ENCODE results near the gene NKX1-1.

The NKX1-1 gene

GRCh38 chr4:1403591-1404572 is 2.4 kb downstream of the NKX1-1 start:
- Histone ChIP-seq H3K9me3 (ENCODE audit: control insufficient read depth in 2 of 2, low read length in 2 of 2) (no peaks in the 10 kb centered on the region), H3K27me3 (ENCODE audit: control insufficient read depth in 2 of 2, insufficient read depth in 2 of 2, low read length in 2 of 2) (peaks cover 17 to 25% of the 10 kb centered on the region in 2 donors), H3K4me1 (ENCODE audit: control insufficient read depth in 2 of 2, insufficient read depth in 2 of 2, low read length in 2 of 2) (no peaks in the 10 kb centered on the region), H3K9ac (ENCODE audit: low read depth in 1 of 2, low read length in 2 of 2) (no peak overlapping the region), H3K4me3 (ENCODE audit: low read length in 2 of 2) (no peak overlapping the region), H3K27ac (ENCODE audit: low read depth in 2 of 2, low read length in 2 of 2) (no peak overlapping the region), H3K36me3 (ENCODE audit: control insufficient read depth in 2 of 2, insufficient read depth in 2 of 2, low read length in 2 of 2) (no peaks in the 10 kb centered on the region)

GRCh38 chr4:1403177-1403583 is 3.1 kb downstream of the NKX1-1 start:
- Histone ChIP-seq H3K4me3 (ENCODE audit: low read length in 2 of 2) (no peak overlapping the region), H3K9ac (ENCODE audit: low read depth in 1 of 2, low read length in 2 of 2) (no peak overlapping the region), H3K27me3 (ENCODE audit: control insufficient read depth in 2 of 2, insufficient read depth in 2 of 2, low read length in 2 of 2) (peaks cover 15 to 18% of the 10 kb centered on the region in 2 donors), H3K27ac (ENCODE audit: low read depth in 2 of 2, low read length in 2 of 2) (no peak overlapping the region), H3K4me1 (ENCODE audit: control insufficient read depth in 2 of 2, insufficient read depth in 2 of 2, low read length in 2 of 2) (no peaks in the 10 kb centered on the region), H3K9me3 (ENCODE audit: control insufficient read depth in 2 of 2, low read length in 2 of 2) (no peaks in the 10 kb centered on the region), H3K36me3 (ENCODE audit: control insufficient read depth in 2 of 2, insufficient read depth in 2 of 2, low read length in 2 of 2) (no peaks in the 10 kb centered on the region)

GRCh38 chr4:1402516-1403091 is 3.6 kb downstream of the NKX1-1 start:
- peaks cover 15 to 16% of the 10 kb centered on the region in 2 donors for H3K27me3 ChIP-seq (ENCODE audit: control insufficient read depth in 2 of 2, insufficient read depth in 2 of 2, low read length in 2 of 2)
- no peaks in the 10 kb centered on the region for H3K36me3 ChIP-seq (ENCODE audit: control insufficient read depth in 2 of 2, insufficient read depth in 2 of 2, low read length in 2 of 2)
- H3K27ac ChIP-seq (ENCODE audit: low read depth in 2 of 2, low read length in 2 of 2), result no peak overlapping the region
- no peaks in the 10 kb centered on the region for H3K9me3 ChIP-seq (ENCODE audit: control insufficient read depth in 2 of 2, low read length in 2 of 2)
- H3K4me3 ChIP-seq (ENCODE audit: low read length in 2 of 2), result no peak overlapping the region
- H3K9ac ChIP-seq (ENCODE audit: low read depth in 1 of 2, low read length in 2 of 2), result no peak overlapping the region
- no peaks in the 10 kb centered on the region for H3K4me1 ChIP-seq (ENCODE audit: control insufficient read depth in 2 of 2, insufficient read depth in 2 of 2, low read length in 2 of 2)

- peaks cover 0 to 3% of the 10 kb centered on the region in 2 donors for H3K9me3 ChIP-seq (ENCODE audit: control insufficient read depth in 2 of 2, low read length in 2 of 2)
- no peak overlapping the region for H3K27ac ChIP-seq (ENCODE audit: low read depth in 2 of 2, low read length in 2 of 2)
- H3K4me1 ChIP-seq (ENCODE audit: control insufficient read depth in 2 of 2, insufficient read depth in 2 of 2, low read length in 2 of 2), result no peaks in the 10 kb centered on the region
- peaks cover 13 to 16% of the 10 kb centered on the region in 2 donors for H3K27me3 ChIP-seq (ENCODE audit: control insufficient read depth in 2 of 2, insufficient read depth in 2 of 2, low read length in 2 of 2)
- no peak overlapping the region for H3K4me3 ChIP-seq (ENCODE audit: low read length in 2 of 2)
- no peak overlapping the region for H3K9ac ChIP-seq (ENCODE audit: low read depth in 1 of 2, low read length in 2 of 2)
- H3K36me3 ChIP-seq (ENCODE audit: control insufficient read depth in 2 of 2, insufficient read depth in 2 of 2, low read length in 2 of 2), result no peaks in the 10 kb centered on the region
Observed at GRCh38 chr4:1402021-1402515, 4.2 kb downstream of the NKX1-1 start.

- no peaks in the 10 kb centered on the region for H3K36me3 ChIP-seq (ENCODE audit: control insufficient read depth in 2 of 2, insufficient read depth in 2 of 2, low read length in 2 of 2)
- H3K27me3 ChIP-seq (ENCODE audit: control insufficient read depth in 2 of 2, insufficient read depth in 2 of 2, low read length in 2 of 2), result peaks cover 13 to 16% of the 10 kb centered on the region in 2 donors
- peaks cover 0 to 3% of the 10 kb centered on the region in 2 donors for H3K9me3 ChIP-seq (ENCODE audit: control insufficient read depth in 2 of 2, low read length in 2 of 2)
- H3K27ac ChIP-seq (ENCODE audit: low read depth in 2 of 2, low read length in 2 of 2), result no peak overlapping the region
- no peaks in the 10 kb centered on the region for H3K4me1 ChIP-seq (ENCODE audit: control insufficient read depth in 2 of 2, insufficient read depth in 2 of 2, low read length in 2 of 2)
- H3K9ac ChIP-seq (ENCODE audit: low read depth in 1 of 2, low read length in 2 of 2), result no peak overlapping the region
- no peak overlapping the region for H3K4me3 ChIP-seq (ENCODE audit: low read length in 2 of 2)
Observed at GRCh38 chr4:1401409-1402020, 4.7 kb downstream of the NKX1-1 start.

- H3K4me1 ChIP-seq (ENCODE audit: control insufficient read depth in 2 of 2, insufficient read depth in 2 of 2, low read length in 2 of 2), result no peaks in the 10 kb centered on the region
- H3K27me3 ChIP-seq (ENCODE audit: control insufficient read depth in 2 of 2, insufficient read depth in 2 of 2, low read length in 2 of 2), result peaks cover 13 to 16% of the 10 kb centered on the region in 2 donors
- no peaks in the 10 kb centered on the region for H3K36me3 ChIP-seq (ENCODE audit: control insufficient read depth in 2 of 2, insufficient read depth in 2 of 2, low read length in 2 of 2)
- no peak overlapping the region for H3K4me3 ChIP-seq (ENCODE audit: low read length in 2 of 2)
- H3K9ac ChIP-seq (ENCODE audit: low read depth in 1 of 2, low read length in 2 of 2), result no peak overlapping the region
- H3K9me3 ChIP-seq (ENCODE audit: control insufficient read depth in 2 of 2, low read length in 2 of 2), result peaks cover 0 to 3% of the 10 kb centered on the region in 2 donors
- no peak overlapping the region for H3K27ac ChIP-seq (ENCODE audit: low read depth in 2 of 2, low read length in 2 of 2)
Observed at GRCh38 chr4:1400831-1401408, 5.3 kb downstream of the NKX1-1 start.

- Histone ChIP-seq H3K4me1 (ENCODE audit: control insufficient read depth in 2 of 2, insufficient read depth in 2 of 2, low read length in 2 of 2) (no peaks in the 10 kb centered on the region), H3K27ac (ENCODE audit: low read depth in 2 of 2, low read length in 2 of 2) (no peak overlapping the region), H3K9ac (ENCODE audit: low read depth in 1 of 2, low read length in 2 of 2) (no peak overlapping the region), H3K4me3 (ENCODE audit: low read length in 2 of 2) (no peak overlapping the region), H3K27me3 (ENCODE audit: control insufficient read depth in 2 of 2, insufficient read depth in 2 of 2, low read length in 2 of 2) (peaks cover 13 to 16% of the 10 kb centered on the region in 2 donors), H3K36me3 (ENCODE audit: control insufficient read depth in 2 of 2, insufficient read depth in 2 of 2, low read length in 2 of 2) (no peaks in the 10 kb centered on the region), H3K9me3 (ENCODE audit: control insufficient read depth in 2 of 2, low read length in 2 of 2) (peaks cover 0 to 3% of the 10 kb centered on the region in 2 donors)
Observed at GRCh38 chr4:1400191-1400805, 5.9 kb downstream of the NKX1-1 start.

GRCh38 chr4:1399508-1400190 is 6.6 kb downstream of the NKX1-1 start:
- Histone ChIP-seq H3K27me3 (ENCODE audit: control insufficient read depth in 2 of 2, insufficient read depth in 2 of 2, low read length in 2 of 2) (peaks cover 8 to 16% of the 10 kb centered on the region in 2 donors), H3K4me1 (ENCODE audit: control insufficient read depth in 2 of 2, insufficient read depth in 2 of 2, low read length in 2 of 2) (no peaks in the 10 kb centered on the region), H3K9me3 (ENCODE audit: control insufficient read depth in 2 of 2, low read length in 2 of 2) (peaks cover 0 to 3% of the 10 kb centered on the region in 2 donors), H3K9ac (ENCODE audit: low read depth in 1 of 2, low read length in 2 of 2) (no peak overlapping the region), H3K27ac (ENCODE audit: low read depth in 2 of 2, low read length in 2 of 2) (no peak overlapping the region), H3K4me3 (ENCODE audit: low read length in 2 of 2) (no peak overlapping the region), H3K36me3 (ENCODE audit: control insufficient read depth in 2 of 2, insufficient read depth in 2 of 2, low read length in 2 of 2) (no peaks in the 10 kb centered on the region)
